ENCODE data around the gene TSPAN14.

DNA sequence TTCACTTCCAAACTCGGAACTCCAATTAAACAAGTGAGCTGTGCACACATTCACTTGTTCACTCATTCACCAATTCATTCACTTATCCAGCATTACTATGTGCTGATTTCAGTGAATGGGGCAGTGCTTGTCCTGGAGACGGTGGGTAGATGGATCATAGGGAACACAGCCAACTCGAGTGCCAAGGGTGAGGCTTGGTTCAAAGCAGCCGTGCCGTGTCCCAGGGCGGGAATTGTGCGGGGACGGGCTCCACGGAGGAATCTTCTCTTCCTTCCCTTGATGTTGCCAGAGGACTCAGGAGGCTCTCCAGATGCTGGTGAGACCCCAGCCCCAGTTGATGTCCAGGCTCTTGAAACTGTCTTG, 86.5 kb downstream of the TSPAN14 start:
- TF ChIP-seq, protein P1, sequence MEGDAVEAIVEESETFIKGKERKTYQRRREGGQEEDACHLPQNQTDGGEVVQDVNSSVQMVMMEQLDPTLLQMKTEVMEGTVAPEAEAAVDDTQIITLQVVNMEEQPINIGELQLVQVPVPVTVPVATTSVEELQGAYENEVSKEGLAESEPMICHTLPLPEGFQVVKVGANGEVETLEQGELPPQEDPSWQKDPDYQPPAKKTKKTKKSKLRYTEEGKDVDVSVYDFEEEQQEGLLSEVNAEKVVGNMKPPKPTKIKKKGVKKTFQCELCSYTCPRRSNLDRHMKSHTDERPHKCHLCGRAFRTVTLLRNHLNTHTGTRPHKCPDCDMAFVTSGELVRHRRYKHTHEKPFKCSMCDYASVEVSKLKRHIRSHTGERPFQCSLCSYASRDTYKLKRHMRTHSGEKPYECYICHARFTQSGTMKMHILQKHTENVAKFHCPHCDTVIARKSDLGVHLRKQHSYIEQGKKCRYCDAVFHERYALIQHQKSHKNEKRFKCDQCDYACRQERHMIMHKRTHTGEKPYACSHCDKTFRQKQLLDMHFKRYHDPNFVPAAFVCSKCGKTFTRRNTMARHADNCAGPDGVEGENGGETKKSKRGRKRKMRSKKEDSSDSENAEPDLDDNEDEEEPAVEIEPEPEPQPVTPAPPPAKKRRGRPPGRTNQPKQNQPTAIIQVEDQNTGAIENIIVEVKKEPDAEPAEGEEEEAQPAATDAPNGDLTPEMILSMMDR (IDR thresholded peaks at IDR 0.05 in 2 of 3, conservative IDR thresholded peaks at IDR 0.05 in 1 of 3; ENCODE audit: control insufficient read depth in 2 of 3, extremely low read depth in 1 of 3, insufficient read depth in 1 of 3, low read depth in 3 of 3, low read length in 3 of 3) = no peak
- no peak for TF ChIP-seq ZBED1 (IDR thresholded peaks at IDR 0.05; ENCODE audit: borderline replicate concordance)
- TF ChIP-seq PAX8 (IDR thresholded peaks at IDR 0.05) = no peak
- no peak for TF ChIP-seq HDAC2 (IDR thresholded peaks at IDR 0.05)
- no peak for TF ChIP-seq POLR2A (IDR thresholded peaks at IDR 0.05; ENCODE audit: low read depth, low read length)
- TF ChIP-seq, protein P2, sequence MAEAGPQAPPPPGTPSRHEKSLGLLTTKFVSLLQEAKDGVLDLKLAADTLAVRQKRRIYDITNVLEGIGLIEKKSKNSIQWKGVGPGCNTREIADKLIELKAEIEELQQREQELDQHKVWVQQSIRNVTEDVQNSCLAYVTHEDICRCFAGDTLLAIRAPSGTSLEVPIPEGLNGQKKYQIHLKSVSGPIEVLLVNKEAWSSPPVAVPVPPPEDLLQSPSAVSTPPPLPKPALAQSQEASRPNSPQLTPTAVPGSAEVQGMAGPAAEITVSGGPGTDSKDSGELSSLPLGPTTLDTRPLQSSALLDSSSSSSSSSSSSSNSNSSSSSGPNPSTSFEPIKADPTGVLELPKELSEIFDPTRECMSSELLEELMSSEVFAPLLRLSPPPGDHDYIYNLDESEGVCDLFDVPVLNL (IDR thresholded peaks at IDR 0.05; ENCODE audit: low read depth, low read length) = no peak
- TF ChIP-seq, protein P3, sequence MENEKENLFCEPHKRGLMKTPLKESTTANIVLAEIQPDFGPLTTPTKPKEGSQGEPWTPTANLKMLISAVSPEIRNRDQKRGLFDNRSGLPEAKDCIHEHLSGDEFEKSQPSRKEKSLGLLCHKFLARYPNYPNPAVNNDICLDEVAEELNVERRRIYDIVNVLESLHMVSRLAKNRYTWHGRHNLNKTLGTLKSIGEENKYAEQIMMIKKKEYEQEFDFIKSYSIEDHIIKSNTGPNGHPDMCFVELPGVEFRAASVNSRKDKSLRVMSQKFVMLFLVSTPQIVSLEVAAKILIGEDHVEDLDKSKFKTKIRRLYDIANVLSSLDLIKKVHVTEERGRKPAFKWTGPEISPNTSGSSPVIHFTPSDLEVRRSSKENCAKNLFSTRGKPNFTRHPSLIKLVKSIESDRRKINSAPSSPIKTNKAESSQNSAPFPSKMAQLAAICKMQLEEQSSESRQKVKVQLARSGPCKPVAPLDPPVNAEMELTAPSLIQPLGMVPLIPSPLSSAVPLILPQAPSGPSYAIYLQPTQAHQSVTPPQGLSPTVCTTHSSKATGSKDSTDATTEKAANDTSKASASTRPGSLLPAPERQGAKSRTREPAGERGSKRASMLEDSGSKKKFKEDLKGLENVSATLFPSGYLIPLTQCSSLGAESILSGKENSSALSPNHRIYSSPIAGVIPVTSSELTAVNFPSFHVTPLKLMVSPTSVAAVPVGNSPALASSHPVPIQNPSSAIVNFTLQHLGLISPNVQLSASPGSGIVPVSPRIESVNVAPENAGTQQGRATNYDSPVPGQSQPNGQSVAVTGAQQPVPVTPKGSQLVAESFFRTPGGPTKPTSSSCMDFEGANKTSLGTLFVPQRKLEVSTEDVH (IDR thresholded peaks at IDR 0.05; ENCODE audit: low read depth, partially characterized antibody) = no peak
- TF ChIP-seq, protein P4, sequence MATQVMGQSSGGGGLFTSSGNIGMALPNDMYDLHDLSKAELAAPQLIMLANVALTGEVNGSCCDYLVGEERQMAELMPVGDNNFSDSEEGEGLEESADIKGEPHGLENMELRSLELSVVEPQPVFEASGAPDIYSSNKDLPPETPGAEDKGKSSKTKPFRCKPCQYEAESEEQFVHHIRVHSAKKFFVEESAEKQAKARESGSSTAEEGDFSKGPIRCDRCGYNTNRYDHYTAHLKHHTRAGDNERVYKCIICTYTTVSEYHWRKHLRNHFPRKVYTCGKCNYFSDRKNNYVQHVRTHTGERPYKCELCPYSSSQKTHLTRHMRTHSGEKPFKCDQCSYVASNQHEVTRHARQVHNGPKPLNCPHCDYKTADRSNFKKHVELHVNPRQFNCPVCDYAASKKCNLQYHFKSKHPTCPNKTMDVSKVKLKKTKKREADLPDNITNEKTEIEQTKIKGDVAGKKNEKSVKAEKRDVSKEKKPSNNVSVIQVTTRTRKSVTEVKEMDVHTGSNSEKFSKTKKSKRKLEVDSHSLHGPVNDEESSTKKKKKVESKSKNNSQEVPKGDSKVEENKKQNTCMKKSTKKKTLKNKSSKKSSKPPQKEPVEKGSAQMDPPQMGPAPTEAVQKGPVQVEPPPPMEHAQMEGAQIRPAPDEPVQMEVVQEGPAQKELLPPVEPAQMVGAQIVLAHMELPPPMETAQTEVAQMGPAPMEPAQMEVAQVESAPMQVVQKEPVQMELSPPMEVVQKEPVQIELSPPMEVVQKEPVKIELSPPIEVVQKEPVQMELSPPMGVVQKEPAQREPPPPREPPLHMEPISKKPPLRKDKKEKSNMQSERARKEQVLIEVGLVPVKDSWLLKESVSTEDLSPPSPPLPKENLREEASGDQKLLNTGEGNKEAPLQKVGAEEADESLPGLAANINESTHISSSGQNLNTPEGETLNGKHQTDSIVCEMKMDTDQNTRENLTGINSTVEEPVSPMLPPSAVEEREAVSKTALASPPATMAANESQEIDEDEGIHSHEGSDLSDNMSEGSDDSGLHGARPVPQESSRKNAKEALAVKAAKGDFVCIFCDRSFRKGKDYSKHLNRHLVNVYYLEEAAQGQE (IDR thresholded peaks at IDR 0.05; ENCODE audit: low read depth, low read length) = no peak
- peak in 1 of 2 experiments; percentile 24; a peak in 1 of 4 replicates for TF ChIP-seq EP300 (IDR thresholded peaks at IDR 0.05; ENCODE audit: borderline replicate concordance in 1 of 2, control insufficient read depth in 1 of 2, low read depth in 2 of 2, low read length in 2 of 2)
- TF ChIP-seq KDM1A (IDR thresholded peaks at IDR 0.05; ENCODE audit: borderline replicate concordance) = no peak
- TF ChIP-seq ZNF207 (IDR thresholded peaks at IDR 0.05; ENCODE audit: borderline replicate concordance) = no peak
- no peak for TF ChIP-seq MTA3 (IDR thresholded peaks at IDR 0.05; ENCODE audit: borderline replicate concordance, low read length)
- TF ChIP-seq YY1 (IDR thresholded peaks at IDR 0.05; ENCODE audit: low read depth, low read length) = no peak
- no peak for TF ChIP-seq SMC3 (IDR thresholded peaks at IDR 0.05; ENCODE audit: borderline replicate concordance, low read length)
